Liver (tissue), 9 donors: Measurements from ENCODE around the gene PELI2. TPM values are rescaled to one million over a fixed set of nuclear protein-coding genes. Genes with fewer than 3 reads are reported as not detected.

Experiments
- DNase-seq: peaks from one replicate; pipeline ENCODE4 v3.0.0-alpha.2; 2017; ENCODE audit warnings: low spot score
- H3K27ac ChIP-seq, 2 donors: one replicate each; pipeline ENCODE4 v1.7.0; 2013; ENCODE audit warnings: inconsistent platforms in 2 of 2, low read length in 2 of 2, control low read depth in 1 of 2, low read depth in 1 of 2, mild to moderate bottlenecking in 1 of 2
- H3K27me3 ChIP-seq, 4 donors: one replicate each; pipeline versions ENCODE4 v1.6.1 to v1.7.0; 2013; ENCODE audit warnings: low read length in 3 of 4, inconsistent platforms in 1 of 4, mild to moderate bottlenecking in 1 of 4, moderate library complexity in 1 of 4; ENCODE audit not compliant: control insufficient read depth in 4 of 4, insufficient read depth in 4 of 4
- H3K36me3 ChIP-seq, 4 donors: one replicate each; pipeline versions ENCODE4 v1.6.1 to v1.7.0; 2013; ENCODE audit warnings: low read length in 3 of 4, mild to moderate bottlenecking in 3 of 4, low read depth in 1 of 4, moderate library complexity in 1 of 4; ENCODE audit not compliant: control insufficient read depth in 4 of 4, insufficient read depth in 3 of 4
- H3K4me1 ChIP-seq, 4 donors: one replicate each; pipeline versions ENCODE4 v1.6.1 to v1.7.0; 2013; ENCODE audit warnings: low read length in 3 of 4, mild to moderate bottlenecking in 3 of 4, moderate library complexity in 1 of 4; ENCODE audit not compliant: control insufficient read depth in 4 of 4, insufficient read depth in 4 of 4
- H3K4me3 ChIP-seq, 3 donors: one replicate each; pipeline versions ENCODE4 v1.6.1 to v1.7.0; 2013; ENCODE audit warnings: low read length in 3 of 3, control low read depth in 1 of 3, low read depth in 1 of 3, mild to moderate bottlenecking in 1 of 3
- H3K9ac ChIP-seq, 2 donors: one replicate each; pipeline ENCODE4 v1.7.0; 2013; ENCODE audit warnings: low read length in 2 of 2, mild to moderate bottlenecking in 2 of 2, moderate library complexity in 2 of 2, control low read depth in 1 of 2, low read depth in 1 of 2
- H3K9me3 ChIP-seq, 4 donors: one replicate each; pipeline versions ENCODE4 v1.6.1 to v1.7.0; 2013; ENCODE audit warnings: low read length in 3 of 4; ENCODE audit not compliant: control insufficient read depth in 4 of 4
- ATF3 ChIP-seq: IDR thresholded peaks from 2 replicates; pipeline ENCODE4 v1.6.1; 2016; ENCODE audit warnings: antibody characterized with exemption
- CTCF ChIP-seq: fragments of 150-350 bp; IDR thresholded peaks from 2 replicates; pipeline ENCODE4 v1.5.1; 2017; ENCODE audit warnings: improper control_type of control experiment, low read depth, low read length; ENCODE audit not compliant: missing input control
- FOXA1 ChIP-seq: IDR thresholded peaks from 2 replicates; pipeline ENCODE4 v1.6.1; 2016; ENCODE audit warnings: antibody characterized with exemption
- FOXA2 ChIP-seq: IDR thresholded peaks from 2 replicates; pipeline ENCODE4 v1.6.1; 2016; ENCODE audit warnings: antibody characterized with exemption
- GABPA ChIP-seq, 2 donors: IDR thresholded peaks in 1 of 2; conservative IDR thresholded peaks in 1 of 2; 2 replicates each; pipeline ENCODE4 v1.6.1; 2016; ENCODE audit warnings: antibody characterized with exemption in 2 of 2, mild to moderate bottlenecking in 1 of 2, moderate library complexity in 1 of 2
- HNF4G ChIP-seq: IDR thresholded peaks from 2 replicates; pipeline ENCODE4 v1.6.1; 2016; ENCODE audit warnings: antibody characterized with exemption
- JUND ChIP-seq, 2 donors: IDR thresholded peaks; 2 replicates each; pipeline ENCODE4 v1.6.1; 2016; ENCODE audit warnings: antibody characterized with exemption in 2 of 2
- NR2F2 ChIP-seq: IDR thresholded peaks from 2 replicates; pipeline ENCODE4 v1.6.1; 2016; ENCODE audit warnings: antibody characterized with exemption
- RAD21 ChIP-seq, 2 donors: IDR thresholded peaks; 2 replicates each; pipeline ENCODE4 v1.6.1; 2016; ENCODE audit warnings: antibody characterized with exemption in 2 of 2, mild to moderate bottlenecking in 2 of 2
- SP1 ChIP-seq: IDR thresholded peaks from 2 replicates; pipeline ENCODE4 v1.6.1; 2018; ENCODE audit warnings: antibody characterized with exemption, mild to moderate bottlenecking
- TAF1 ChIP-seq: conservative IDR thresholded peaks from 2 replicates; pipeline ENCODE4 v1.6.1; 2016; ENCODE audit warnings: antibody characterized with exemption, mild to moderate bottlenecking
- YY1 ChIP-seq: IDR thresholded peaks from 2 replicates; pipeline ENCODE4 v1.6.1; 2016; ENCODE audit warnings: antibody characterized with exemption, mild to moderate bottlenecking
- WGBS: extraction: QIAGEN DNeasy Blood & Tissue Kit; methylation state at CpG from one replicate; pipeline ENCODE4 v1.1.7; 2013; 5-methylcytosine and 5-hydroxymethylcytosine counted together
- polyA plus RNA-seq, 2 donors: library from polyadenylated mRNA; stranded (reverse) in 1 of 2; unstranded in 1 of 2; fragments of 200-250 nt in 1 of 2; fragments of >200 nt in 1 of 2; fragmentation: Nextera tagmentation in 1 of 2; extraction: Ambion mirVana in 1 of 2; gene quantifications; one replicate each; pipeline versions ENCODE4 v1.2.1 to v1.2.3, GENCODE V29; 2013 to 2015
- total RNA-seq, 2 donors: library from RNA; depleted of rRNA; stranded (reverse); fragments of >200 nt; gene quantifications; one replicate each; pipeline ENCODE4 v1.2.3, GENCODE V29; 2014
- TF ChIP-seq, protein P1 (sequence below): IDR thresholded peaks from 2 replicates; pipeline ENCODE4 v1.6.1; 2016; ENCODE audit warnings: antibody characterized with exemption, mild to moderate bottlenecking
- TF ChIP-seq, protein P2 (sequence below): IDR thresholded peaks from 2 replicates; pipeline ENCODE4 v1.6.1; 2016; ENCODE audit warnings: antibody characterized with exemption
- donor health status: healthy.
- donor health status: healthy.
- donor health status: healthy.
- donor health status: healthy.
- donor health status: healthy.

Gene PELI2
- total and polyA plus RNA-seq, 4 donors: 0.68 to 2.9 (median 1.2) TPM

DNA sequence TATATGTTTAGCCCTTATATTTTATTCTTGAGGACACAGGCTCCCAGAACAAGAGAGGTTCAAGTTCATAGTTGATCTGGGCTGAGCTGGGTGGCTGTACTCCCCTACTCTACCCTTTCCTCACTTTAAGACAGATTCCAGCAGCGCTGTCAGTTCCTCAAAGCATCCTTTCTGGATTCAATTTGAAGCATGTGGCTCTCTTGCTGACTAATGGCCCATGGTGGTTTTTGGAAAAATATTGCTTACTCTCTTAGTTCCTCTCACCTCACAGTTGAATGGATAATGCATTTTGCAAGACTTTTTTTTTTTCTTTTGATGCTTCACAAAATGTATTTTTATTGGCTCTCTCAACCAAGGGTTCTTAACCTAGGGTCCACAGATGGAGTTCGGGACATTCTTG lies 4.1 kb downstream of the PELI2 start (continued):
- TF ChIP-seq, protein P1, sequence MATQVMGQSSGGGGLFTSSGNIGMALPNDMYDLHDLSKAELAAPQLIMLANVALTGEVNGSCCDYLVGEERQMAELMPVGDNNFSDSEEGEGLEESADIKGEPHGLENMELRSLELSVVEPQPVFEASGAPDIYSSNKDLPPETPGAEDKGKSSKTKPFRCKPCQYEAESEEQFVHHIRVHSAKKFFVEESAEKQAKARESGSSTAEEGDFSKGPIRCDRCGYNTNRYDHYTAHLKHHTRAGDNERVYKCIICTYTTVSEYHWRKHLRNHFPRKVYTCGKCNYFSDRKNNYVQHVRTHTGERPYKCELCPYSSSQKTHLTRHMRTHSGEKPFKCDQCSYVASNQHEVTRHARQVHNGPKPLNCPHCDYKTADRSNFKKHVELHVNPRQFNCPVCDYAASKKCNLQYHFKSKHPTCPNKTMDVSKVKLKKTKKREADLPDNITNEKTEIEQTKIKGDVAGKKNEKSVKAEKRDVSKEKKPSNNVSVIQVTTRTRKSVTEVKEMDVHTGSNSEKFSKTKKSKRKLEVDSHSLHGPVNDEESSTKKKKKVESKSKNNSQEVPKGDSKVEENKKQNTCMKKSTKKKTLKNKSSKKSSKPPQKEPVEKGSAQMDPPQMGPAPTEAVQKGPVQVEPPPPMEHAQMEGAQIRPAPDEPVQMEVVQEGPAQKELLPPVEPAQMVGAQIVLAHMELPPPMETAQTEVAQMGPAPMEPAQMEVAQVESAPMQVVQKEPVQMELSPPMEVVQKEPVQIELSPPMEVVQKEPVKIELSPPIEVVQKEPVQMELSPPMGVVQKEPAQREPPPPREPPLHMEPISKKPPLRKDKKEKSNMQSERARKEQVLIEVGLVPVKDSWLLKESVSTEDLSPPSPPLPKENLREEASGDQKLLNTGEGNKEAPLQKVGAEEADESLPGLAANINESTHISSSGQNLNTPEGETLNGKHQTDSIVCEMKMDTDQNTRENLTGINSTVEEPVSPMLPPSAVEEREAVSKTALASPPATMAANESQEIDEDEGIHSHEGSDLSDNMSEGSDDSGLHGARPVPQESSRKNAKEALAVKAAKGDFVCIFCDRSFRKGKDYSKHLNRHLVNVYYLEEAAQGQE: no peak
- no peak for TF ChIP-seq TAF1
- TF ChIP-seq NR2F2: no peak
- TF ChIP-seq CTCF: no peak

GRCh38 chr14:56124327-56124726 lies 6.1 kb downstream of the PELI2 start:
- TF ChIP-seq GABPA (IDR thresholded peaks at IDR 0.05 in 1 of 2, conservative IDR thresholded peaks at IDR 0.05 in 1 of 2): no peak
- TF ChIP-seq, protein P2, sequence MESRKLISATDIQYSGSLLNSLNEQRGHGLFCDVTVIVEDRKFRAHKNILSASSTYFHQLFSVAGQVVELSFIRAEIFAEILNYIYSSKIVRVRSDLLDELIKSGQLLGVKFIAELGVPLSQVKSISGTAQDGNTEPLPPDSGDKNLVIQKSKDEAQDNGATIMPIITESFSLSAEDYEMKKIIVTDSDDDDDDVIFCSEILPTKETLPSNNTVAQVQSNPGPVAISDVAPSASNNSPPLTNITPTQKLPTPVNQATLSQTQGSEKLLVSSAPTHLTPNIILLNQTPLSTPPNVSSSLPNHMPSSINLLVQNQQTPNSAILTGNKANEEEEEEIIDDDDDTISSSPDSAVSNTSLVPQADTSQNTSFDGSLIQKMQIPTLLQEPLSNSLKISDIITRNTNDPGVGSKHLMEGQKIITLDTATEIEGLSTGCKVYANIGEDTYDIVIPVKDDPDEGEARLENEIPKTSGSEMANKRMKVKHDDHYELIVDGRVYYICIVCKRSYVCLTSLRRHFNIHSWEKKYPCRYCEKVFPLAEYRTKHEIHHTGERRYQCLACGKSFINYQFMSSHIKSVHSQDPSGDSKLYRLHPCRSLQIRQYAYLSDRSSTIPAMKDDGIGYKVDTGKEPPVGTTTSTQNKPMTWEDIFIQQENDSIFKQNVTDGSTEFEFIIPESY: no peak
- TF ChIP-seq ATF3: no peak
- no peak for TF ChIP-seq FOXA1
- Histone ChIP-seq H3K27ac (no peak overlapping the region), H3K36me3 (no peaks in the 10 kb centered on the region), H3K27me3 (no peaks in the 10 kb centered on the region), H3K9ac (no peak overlapping the region), H3K4me3 (no peak overlapping the region), H3K4me1 (peaks cover 0 to 17% (median 13%) of the 10 kb centered on the region in 4 donors), H3K9me3 (no peaks in the 10 kb centered on the region)
- DNase-seq: no peak
- 81% methylated on average over 2 of the region's 2 CpGs for WGBS

DNA sequence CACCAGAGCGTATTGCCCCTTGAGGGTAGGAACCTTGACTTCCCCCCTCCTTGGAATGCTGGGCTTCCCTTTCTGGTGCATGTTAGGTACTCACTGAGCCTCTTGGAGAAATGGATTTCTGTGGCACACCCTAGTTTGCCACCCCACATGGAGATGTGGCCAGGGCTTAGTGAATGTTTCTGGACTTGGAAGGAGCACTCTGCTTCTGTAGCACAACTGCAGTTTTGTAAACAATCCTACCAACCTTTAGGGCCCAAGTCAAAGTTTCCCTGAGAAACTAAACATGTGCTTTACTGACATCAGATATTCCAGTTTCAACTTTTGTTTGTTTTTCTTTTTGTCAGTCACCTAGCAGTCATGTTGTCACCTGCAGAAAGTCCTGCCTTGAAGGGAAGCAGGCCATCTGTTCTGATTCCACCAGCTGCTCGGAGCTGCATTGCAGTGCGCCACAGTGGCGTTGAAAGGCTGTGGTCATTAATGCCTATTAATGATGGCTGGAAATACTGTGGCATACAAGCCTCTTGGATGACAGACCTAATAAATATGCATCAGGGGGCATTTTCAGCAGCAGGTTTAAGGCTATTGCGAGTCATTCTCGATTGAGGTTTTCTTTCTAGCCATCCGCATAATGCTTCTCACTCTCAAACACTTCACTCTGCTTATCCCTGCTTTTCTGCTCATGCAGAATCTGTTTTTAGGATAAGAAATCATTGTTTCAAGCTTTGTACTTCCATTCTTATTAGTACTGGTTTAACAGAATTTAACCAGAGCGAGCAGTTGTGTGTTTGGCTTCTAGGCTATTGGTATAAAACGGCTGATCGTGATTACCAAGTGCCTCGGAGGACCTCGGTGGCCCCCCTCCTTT lies 7.8 kb downstream of the PELI2 start:
- Histone ChIP-seq H3K4me3 (no peak overlapping the region), H3K27me3 (no peaks in the 10 kb centered on the region), H3K9me3 (no peaks in the 10 kb centered on the region), H3K36me3 (no peaks in the 10 kb centered on the region), H3K4me1 (peaks cover 0 to 9% (median 3%) of the 10 kb centered on the region in 4 donors), H3K27ac (no peak overlapping the region), H3K9ac (no peak overlapping the region)
- WGBS: 95% methylated on average over 12 of the region's 12 CpGs
- no peak for DNase-seq
- TF ChIP-seq SP1 (no peak), CTCF (no peak), RAD21 (IDR thresholded peaks at IDR 0.05) (no peak), HNF4G (no peak), TAF1 (no peak), FOXA2 (no peak), JUND (IDR thresholded peaks at IDR 0.05) (no peak), NR2F2 (no peak), YY1 (no peak)
- TF ChIP-seq, protein P2: no peak
